ENCODE data around the gene MPDZ.

MPDZ gene

GRCh38 chr9:13128266-13128860 is 151.1 kb downstream of the MPDZ start:
- no peak for DNase-seq

- no peak for DNase-seq
Observed at GRCh38 chr9:13127131-13127530, 152.4 kb downstream of the MPDZ start.

DNA sequence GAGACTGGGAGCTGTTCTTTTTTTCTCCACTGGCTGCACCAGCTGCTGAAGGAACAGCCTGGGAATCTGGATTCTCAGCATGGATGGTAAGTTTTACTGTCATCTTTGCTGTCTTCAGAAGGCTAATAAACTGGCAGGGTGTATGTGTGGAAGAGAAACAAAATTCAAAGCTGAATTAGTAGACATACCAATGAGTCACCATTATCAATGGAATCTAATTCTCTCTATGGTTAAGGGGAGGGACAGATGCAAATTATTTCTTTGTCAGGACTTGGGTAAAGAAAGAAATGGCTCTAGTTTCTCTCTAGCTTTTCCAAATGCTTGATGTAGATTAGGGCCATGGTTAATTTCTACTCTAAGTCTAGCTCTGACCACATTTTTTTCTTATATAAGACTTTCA is 154.2 kb downstream of the MPDZ start:
- no peak for DNase-seq

GRCh38 chr9:13122756-13123369 is 156.6 kb downstream of the MPDZ start:
- DNase-seq: no peak

GRCh38 chr9:13118313-13118712 is 161.2 kb downstream of the MPDZ start:
- DNase-seq: peak; percentile 9

DNA sequence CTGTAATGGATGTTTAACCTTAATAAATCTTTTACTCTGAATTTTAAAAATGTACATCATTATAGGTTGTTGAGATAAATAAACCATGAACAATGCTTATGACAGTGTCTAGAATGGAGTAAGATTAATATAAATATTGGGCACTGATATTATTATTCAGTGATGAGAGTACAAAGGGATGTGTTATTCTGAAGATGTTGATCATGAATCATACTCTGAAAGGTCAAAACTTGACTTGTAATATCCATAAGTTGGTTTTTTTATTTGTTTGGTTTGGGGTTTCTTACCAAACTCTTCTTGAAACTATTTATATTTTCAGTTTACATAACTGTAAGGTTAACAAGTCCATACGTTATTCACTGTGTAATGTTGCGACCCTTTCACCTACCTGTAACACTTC is 163.2 kb downstream of the MPDZ start:
- DNase-seq: no peak

DNA sequence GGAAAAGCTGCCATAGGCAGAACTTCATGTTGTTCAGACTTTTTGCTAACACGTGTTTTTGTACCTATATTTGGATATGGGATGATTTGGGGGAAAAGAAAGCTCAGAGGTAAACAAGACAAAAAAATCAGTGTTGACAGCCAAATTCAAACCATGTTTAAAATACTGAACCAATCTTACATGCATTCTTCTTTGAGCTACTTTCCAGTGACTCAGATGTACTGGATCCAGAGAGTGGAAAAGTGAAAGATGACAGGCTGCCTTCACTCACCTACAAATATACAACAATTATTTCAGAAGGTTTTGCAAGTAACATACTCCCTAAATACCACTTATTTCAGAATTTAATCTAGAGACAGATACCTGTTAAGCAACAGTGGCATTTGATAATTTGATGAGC is 165.7 kb downstream of the MPDZ start:
- DNase-seq: no peak

- no peak for DNase-seq
Observed at GRCh38 chr9:13113216-13113615, 166.3 kb downstream of the MPDZ start.

GRCh38 chr9:13111778-13112177 is 167.7 kb downstream of the MPDZ start:
- DNase-seq: no peak

- DNase-seq: no peak
Observed at GRCh38 chr9:13110766-13111417, 168.6 kb downstream of the MPDZ start.

DNA sequence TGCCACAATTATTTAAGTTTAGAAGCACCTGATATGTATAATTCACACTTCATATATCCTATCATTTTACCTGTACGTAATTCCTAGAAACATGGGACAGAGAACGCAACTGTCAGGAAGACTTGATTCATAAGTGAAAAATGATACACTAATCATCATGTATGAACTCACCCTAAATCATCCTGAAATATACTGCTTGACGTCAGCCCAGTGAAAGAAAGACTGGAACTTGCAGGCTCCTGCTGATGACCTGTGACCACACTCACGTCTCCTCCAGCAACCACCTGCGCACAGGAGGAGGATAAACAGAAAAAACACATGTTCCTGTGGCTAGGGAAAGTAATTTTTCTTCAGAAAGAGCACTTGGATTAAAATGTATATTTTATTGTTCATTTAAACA is 169.7 kb downstream of the MPDZ start:
- no peak for DNase-seq

GRCh38 chr9:13107008-13107407 is 172.5 kb downstream of the MPDZ start:
- no peak for DNase-seq

DNA sequence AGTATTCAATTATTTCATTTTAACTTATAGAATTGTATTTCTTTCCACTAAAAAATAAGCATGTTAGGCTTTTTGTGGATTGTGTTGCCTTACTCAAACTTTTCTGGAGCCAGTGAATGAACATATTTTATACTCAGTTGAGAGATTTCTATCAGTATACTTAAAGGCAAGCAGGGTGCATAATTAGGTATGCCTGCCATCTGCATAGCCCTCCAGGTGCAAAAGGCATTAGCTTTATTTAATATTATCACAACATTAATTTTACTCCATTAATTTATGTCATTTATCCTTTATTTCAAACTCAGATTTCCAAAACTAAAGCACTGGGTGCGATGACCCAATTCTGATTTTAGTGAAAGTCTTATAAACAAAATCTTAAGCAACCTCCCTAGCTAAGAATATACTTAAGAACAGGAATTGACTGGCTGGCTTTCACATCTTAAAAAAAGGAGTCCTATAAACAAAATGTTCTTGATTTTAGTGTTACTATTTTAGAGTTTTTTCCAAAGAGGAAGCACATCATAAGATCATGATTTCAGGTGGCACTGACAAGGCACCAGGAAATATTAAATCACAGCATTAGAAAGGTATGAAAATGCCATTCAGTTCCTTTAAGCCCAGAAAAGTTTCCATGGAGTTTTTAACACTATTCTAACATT is 178.4 kb downstream of the MPDZ start:
- DNase-seq: no peak

- no peak for DNase-seq
Observed at GRCh38 chr9:13095056-13095455, 184.4 kb downstream of the MPDZ start.

GRCh38 chr9:13090628-13091027 is 188.9 kb downstream of the MPDZ start:
- no peak for DNase-seq

GRCh38 chr9:13089666-13090065 is 189.8 kb downstream of the MPDZ start:
- DNase-seq: no peak

DNA sequence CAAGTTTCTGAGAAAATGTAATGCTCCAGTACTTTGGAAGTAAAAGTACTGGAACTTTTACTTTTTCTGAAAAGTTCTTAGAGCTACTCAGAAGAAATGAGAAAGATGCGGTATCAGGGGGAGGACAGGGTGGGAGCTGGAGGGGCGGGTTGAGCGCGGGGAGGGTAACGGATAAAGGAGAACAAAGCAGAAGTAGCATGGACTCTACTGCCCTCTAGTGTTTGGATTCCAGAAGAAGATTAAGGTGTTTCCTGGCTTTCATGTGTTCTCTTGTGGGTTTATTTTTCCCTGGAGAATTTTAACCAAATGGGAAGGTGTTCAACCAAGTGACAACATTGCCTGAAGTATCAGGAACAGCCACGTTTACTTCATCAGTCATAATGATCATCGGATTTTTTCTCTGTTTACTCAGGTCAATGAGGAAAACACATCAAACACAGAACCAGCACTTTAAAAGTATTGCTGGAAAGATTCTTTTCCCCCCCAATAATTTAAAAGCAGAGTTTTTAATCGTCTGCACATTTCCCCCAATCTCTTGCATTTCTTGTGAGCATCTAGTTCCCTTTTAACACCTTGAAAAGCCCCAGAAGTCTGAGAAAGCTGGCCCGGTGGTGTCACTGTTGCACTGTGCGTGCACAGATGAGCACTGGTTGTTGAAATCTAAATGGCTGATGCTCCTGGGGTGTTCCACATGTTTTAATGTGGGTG is 190.6 kb downstream of the MPDZ start:
- DNase-seq: peak; percentile 18

DNA sequence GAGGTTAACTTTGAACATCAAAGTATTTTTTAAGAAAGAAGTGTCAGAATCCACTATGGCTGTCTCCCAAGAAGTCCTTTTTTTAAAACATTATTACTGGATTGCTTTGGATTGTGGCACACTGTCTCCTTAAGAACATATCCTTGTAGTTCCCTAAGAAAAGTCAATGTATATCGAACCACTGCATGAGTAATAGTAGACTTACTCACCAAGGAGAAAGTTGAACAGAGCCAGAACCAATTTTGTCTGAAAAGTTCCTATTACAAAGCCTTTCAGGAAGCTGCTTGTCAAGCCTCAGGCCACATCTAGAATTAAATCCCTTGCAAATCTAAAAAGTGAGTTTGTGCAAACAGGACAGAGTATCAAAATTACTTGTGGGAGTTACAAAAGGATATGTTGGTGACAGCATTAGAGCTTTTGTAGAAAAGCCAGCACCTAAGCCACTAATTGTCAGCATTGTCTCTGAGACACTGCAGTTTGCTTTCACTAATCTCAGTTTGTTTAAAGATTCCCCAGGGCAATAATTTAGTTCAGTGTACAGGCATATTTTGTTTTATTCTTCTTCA is 195.4 kb downstream of the MPDZ start:
- DNase-seq: no peak

DNA sequence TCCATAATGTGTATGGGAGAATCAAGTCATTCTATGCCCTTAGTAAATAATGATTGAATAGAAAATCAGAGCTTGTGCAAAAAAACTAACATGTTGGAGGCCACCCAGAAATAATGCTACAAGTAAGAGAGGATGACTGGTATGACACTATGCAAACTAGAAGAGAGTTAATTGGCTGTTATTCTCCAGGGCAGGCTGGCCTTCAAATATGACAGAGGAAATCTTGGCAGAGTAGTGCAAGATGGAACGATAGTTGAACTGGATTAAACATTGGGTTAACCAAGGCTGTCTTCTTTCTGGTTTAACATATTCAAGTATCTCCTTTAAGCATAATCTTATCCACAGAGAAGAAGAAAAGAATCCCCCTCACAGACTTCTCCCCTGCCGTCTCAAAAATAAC is 196.1 kb downstream of the MPDZ start:
- DNase-seq: no peak

- no peak for DNase-seq
Observed at GRCh38 chr9:13082796-13083195, 196.7 kb downstream of the MPDZ start.

- no peak for DNase-seq
Observed at GRCh38 chr9:13078164-13078563, 201.3 kb downstream of the MPDZ start.

DNA sequence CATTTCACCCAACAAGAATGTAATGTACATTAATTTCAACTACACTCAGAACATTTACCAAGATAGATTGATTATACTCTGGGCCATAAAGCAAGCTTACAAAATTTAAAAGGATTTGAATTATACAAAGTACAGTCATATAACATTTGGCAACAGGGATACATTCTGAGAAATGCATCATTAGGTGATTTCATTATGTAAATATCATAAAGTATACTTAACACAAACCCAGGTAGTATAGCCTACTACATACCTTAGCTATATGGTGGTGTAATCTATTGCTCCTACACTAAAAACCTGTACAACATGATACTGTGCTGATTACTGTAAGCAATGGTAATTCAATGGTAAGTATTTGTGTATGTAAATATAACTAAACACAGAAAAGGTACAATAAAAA is 202.9 kb downstream of the MPDZ start:
- no peak for DNase-seq

DNA sequence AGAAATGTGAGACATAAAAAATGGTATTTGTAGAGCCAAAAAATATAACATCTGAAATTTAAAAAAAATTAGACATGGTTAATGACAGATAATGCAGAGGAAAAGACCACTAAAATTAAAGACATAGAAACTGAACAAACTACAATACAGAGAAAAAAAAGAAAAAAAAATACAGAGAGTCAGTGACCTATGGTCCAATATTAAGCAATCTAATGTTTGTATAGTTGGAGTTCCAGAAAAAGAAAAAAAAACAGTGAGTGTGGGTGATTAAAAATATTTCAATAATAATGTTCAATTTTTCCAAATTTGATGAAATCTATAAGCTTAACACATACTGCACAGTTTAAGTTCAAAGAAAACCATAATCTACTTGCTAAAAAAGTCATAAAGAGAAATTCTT is 207.6 kb downstream of the MPDZ start:
- DNase-seq: no peak
